ENCODE measurements around the gene GAB1. TPM values are rescaled to one million over a fixed set of nuclear protein-coding genes. Genes with fewer than 3 reads are reported as not detected.

The GAB1 gene
- total and polyA plus RNA-seq, 2 experiments from 2014 or later: 1.8 to 6.3 TPM

DNA sequence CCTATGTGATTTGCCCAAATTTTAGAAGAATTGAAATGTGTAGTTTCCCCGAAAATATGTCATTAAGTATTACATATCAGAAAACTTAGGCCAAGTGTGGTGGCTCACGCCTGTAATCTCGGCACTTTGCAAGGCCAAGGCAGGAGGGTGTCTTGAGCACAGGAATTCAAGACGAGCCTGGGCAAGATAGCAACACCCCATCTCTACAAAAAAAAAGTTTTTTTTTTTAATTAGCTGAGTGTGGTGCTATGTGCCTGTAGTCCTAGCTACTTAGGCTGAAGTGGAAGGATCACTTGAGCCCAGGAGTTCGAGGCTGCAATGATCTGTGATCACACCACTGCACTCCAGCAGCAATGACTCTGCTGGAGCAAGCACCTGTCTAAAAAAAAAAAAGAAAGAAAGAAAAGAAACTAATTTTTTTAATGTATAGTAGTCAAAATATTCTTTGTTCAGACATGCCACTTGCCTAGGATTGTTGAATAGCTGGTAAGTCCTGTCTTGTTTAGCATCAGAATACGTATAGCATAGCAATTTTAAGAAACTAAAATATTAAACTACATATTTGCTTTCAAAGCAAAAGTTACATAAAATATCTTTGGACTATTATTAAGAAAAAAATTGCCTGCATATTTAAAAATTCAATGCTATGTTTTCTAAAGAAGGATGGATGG is 40.1 kb upstream of the GAB1 start:
- DNase-seq: no peak
- no peak overlapping the region for H2AFZ ChIP-seq
- H3K4me3 ChIP-seq: no peak overlapping the region
- 0 out of 2 replicates have a peak, but pooled peaks cover 5% of the 10 kb centered on the region for H3K4me1 ChIP-seq (ENCODE audit: insufficient read depth)
- H3K79me2 ChIP-seq (ENCODE audit: insufficient read depth): no peaks in the 10 kb centered on the region
- no peak for TF ChIP-seq EZH2phosphoT487 (IDR thresholded peaks at IDR 0.05; ENCODE audit: insufficient read depth, low read depth)
- no peak for TF ChIP-seq EZH2 (IDR thresholded peaks at IDR 0.05; ENCODE audit: insufficient read depth, poor library complexity, severe bottlenecking)
- no peak overlapping the region for H3K27ac ChIP-seq
- no peaks in the 10 kb centered on the region for H3K36me3 ChIP-seq (ENCODE audit: low read depth)
- no peak overlapping the region for H3K9ac ChIP-seq
- no peak overlapping the region for H3K4me2 ChIP-seq (ENCODE audit: unreplicated experiment)
- H3F3A ChIP-seq (ENCODE audit: insufficient read depth): no peaks in the 10 kb centered on the region
- H4K20me1 ChIP-seq (ENCODE audit: insufficient read depth): no peaks in the 10 kb centered on the region
- H3K9me3 ChIP-seq (ENCODE audit: low read depth): no peaks in the 10 kb centered on the region
- WGBS, 2 experiments (ENCODE audit: low coverage in 1 of 2, low lambda C conversion rate in 2 of 2, missing lambda C conversion rate in 2 of 2): 73 to 78% methylated on average over 6 of the region's 6 CpGs
- in situ Hi-C loops (cut with MboI): no loop called here
- H3K9me2 ChIP-seq (ENCODE audit: insufficient read depth): no peaks in the 10 kb centered on the region
- H3K27me3 ChIP-seq (replicated peaks; ENCODE audit: insufficient read depth): no peaks in the 10 kb centered on the region

- Histone ChIP-seq H3K4me3 (no peak overlapping the region), H3K79me2 (ENCODE audit: insufficient read depth) (no peaks in the 10 kb centered on the region), H3K36me3 (ENCODE audit: low read depth) (no peaks in the 10 kb centered on the region), H3K9ac (no peak overlapping the region), H3K4me2 (ENCODE audit: unreplicated experiment) (no peak overlapping the region), H3K9me2 (ENCODE audit: insufficient read depth) (no peaks in the 10 kb centered on the region), H3K27ac (no peak overlapping the region), H3K9me3 (ENCODE audit: low read depth) (no peaks in the 10 kb centered on the region), H3K27me3 (replicated peaks; ENCODE audit: insufficient read depth) (no peaks in the 10 kb centered on the region), H3K4me1 (ENCODE audit: insufficient read depth) (peaks cover 8% of the 10 kb centered on the region; the same call in 1 of the 2 replicates), H4K20me1 (ENCODE audit: insufficient read depth) (no peaks in the 10 kb centered on the region), H3F3A (ENCODE audit: insufficient read depth) (no peaks in the 10 kb centered on the region), H2AFZ (no peak overlapping the region)
- TF ChIP-seq EZH2phosphoT487 (IDR thresholded peaks at IDR 0.05; ENCODE audit: insufficient read depth, low read depth) (no peak), EZH2 (IDR thresholded peaks at IDR 0.05; ENCODE audit: insufficient read depth, poor library complexity, severe bottlenecking) (no peak)
- 69 to 70% methylated on average over 2 of the region's 2 CpGs for WGBS, 2 experiments (ENCODE audit: low coverage in 1 of 2, low lambda C conversion rate in 2 of 2, missing lambda C conversion rate in 2 of 2)
- no peak for DNase-seq
- in situ Hi-C loops (cut with MboI): no loop called here
These were observed 35.8 kb upstream of the GAB1 start for GRCh38 chr4:143300860-143301259.

DNA sequence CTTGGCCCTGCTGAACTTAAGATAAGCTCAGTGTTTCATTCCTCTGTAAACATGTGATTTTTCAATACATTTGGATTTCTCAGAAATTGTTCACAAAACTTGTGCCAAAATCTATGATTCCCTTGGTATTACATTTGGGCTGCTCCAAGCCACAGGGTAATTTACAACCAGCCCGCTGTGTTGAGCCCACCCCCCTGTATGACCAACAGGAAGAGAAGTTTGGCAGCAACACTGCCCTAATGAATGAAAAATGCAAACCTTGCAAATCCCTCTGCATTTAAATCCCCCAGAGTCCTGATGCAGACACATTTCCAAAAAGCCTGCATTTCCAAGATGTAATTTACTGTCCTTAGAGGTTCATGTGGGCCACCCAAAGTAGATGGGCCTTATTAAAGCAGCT is 34.1 kb upstream of the GAB1 start:
- peaks cover 8% of the 10 kb centered on the region; the same call in 1 of the 2 replicates for H3K4me1 ChIP-seq (ENCODE audit: insufficient read depth)
- no peaks in the 10 kb centered on the region for H3F3A ChIP-seq (ENCODE audit: insufficient read depth)
- H3K4me2 ChIP-seq (ENCODE audit: unreplicated experiment): no peak overlapping the region
- H3K27me3 ChIP-seq (replicated peaks; ENCODE audit: insufficient read depth): no peaks in the 10 kb centered on the region
- no peak overlapping the region for H3K4me3 ChIP-seq
- peak; percentile 53 for DNase-seq
- 0% methylated on average over 1 of the region's 1 CpG for WGBS, 2 experiments (ENCODE audit: low coverage in 1 of 2, low lambda C conversion rate in 2 of 2, missing lambda C conversion rate in 2 of 2)
- H3K9ac ChIP-seq: no peak overlapping the region
- H3K9me2 ChIP-seq (ENCODE audit: insufficient read depth): no peaks in the 10 kb centered on the region
- H2AFZ ChIP-seq: no peak overlapping the region
- H3K36me3 ChIP-seq (ENCODE audit: low read depth): no peaks in the 10 kb centered on the region
- H3K9me3 ChIP-seq (ENCODE audit: low read depth): no peaks in the 10 kb centered on the region
- TF ChIP-seq EZH2phosphoT487 (IDR thresholded peaks at IDR 0.05; ENCODE audit: insufficient read depth, low read depth): no peak
- TF ChIP-seq EZH2 (IDR thresholded peaks at IDR 0.05; ENCODE audit: insufficient read depth, poor library complexity, severe bottlenecking): no peak
- H3K79me2 ChIP-seq (ENCODE audit: insufficient read depth): no peaks in the 10 kb centered on the region
- no peaks in the 10 kb centered on the region for H4K20me1 ChIP-seq (ENCODE audit: insufficient read depth)
- H3K27ac ChIP-seq: no peak overlapping the region
- in situ Hi-C loops (cut with MboI): no loop called here

DNA sequence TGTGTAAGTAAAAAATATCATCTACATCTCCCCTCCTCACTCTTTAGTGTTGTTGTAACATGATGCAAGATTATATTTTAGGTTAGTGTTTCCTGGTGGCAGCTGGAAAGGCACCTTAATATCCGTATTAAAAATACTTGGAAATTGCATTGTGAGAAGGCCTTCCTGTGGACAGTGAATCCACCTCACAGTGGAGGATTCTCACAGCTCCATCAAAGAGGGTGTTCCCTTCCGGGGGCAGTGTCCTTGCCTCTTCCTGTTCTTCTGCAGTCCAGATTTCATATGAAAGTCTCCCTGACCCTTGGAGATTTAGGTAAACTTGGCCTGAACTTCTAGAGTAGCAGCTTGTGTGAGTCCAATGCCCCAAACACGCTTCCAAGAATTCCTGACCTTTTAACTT is 29.9 kb upstream of the GAB1 start:
- no peak overlapping the region for H3K27ac ChIP-seq
- H3K9me3 ChIP-seq (ENCODE audit: low read depth): no peaks in the 10 kb centered on the region
- in situ Hi-C loops (cut with MboI): no loop called here
- TF ChIP-seq EZH2 (IDR thresholded peaks at IDR 0.05; ENCODE audit: insufficient read depth, poor library complexity, severe bottlenecking) (no peak), EZH2phosphoT487 (IDR thresholded peaks at IDR 0.05; ENCODE audit: insufficient read depth, low read depth) (no peak)
- H3K9me2 ChIP-seq (ENCODE audit: insufficient read depth): no peaks in the 10 kb centered on the region
- H3K4me1 ChIP-seq (ENCODE audit: insufficient read depth): peaks cover 8% of the 10 kb centered on the region; the same call in 1 of the 2 replicates
- no peak overlapping the region for H3K4me2 ChIP-seq (ENCODE audit: unreplicated experiment)
- 82 to 87% methylated on average over 3 of the region's 3 CpGs for WGBS, 2 experiments (ENCODE audit: low coverage in 1 of 2, low lambda C conversion rate in 2 of 2, missing lambda C conversion rate in 2 of 2)
- H3F3A ChIP-seq (ENCODE audit: insufficient read depth): no peaks in the 10 kb centered on the region
- no peak overlapping the region for H2AFZ ChIP-seq
- no peak overlapping the region for H3K4me3 ChIP-seq
- no peak overlapping the region for H3K9ac ChIP-seq
- H3K36me3 ChIP-seq (ENCODE audit: low read depth): no peaks in the 10 kb centered on the region
- DNase-seq: no peak
- H4K20me1 ChIP-seq (ENCODE audit: insufficient read depth): no peaks in the 10 kb centered on the region
- no peaks in the 10 kb centered on the region for H3K79me2 ChIP-seq (ENCODE audit: insufficient read depth)
- H3K27me3 ChIP-seq (replicated peaks; ENCODE audit: insufficient read depth): no peaks in the 10 kb centered on the region
